ENCODE results near the gene SLC29A1. TPM values are rescaled to one million over a fixed set of nuclear protein-coding genes. Genes with fewer than 3 reads are reported as not detected.

The SLC29A1 gene
- total RNA-seq, 2 donors from 2014 or later = 18.5 to 58.9 TPM

GRCh38 chr6:44276667-44277640 is 53.6 kb downstream of the SLC29A1 start:
- Histone ChIP-seq H3K27ac (no peak overlapping the region), H3K4me1 (replicated peaks) (no peaks in the 10 kb centered on the region), H3K27me3 (replicated peaks; ENCODE audit: insufficient read depth) (peaks cover 5% of the 10 kb centered on the region), H3K36me3 (no peaks in the 10 kb centered on the region), H3K9me3 (no peaks in the 10 kb centered on the region), H3K4me3 (no peak overlapping the region)
- no peak for TF ChIP-seq POLR2A (IDR thresholded peaks at IDR 0.05)
- intact Hi-C loops (cut with DNase I) = no loop called here
- no peak for DNase-seq (ENCODE audit: low spot score)
- 85% methylated on average over 23 of the region's 23 CpGs for WGBS

- no peak for DNase-seq (ENCODE audit: low spot score)
- 79% methylated on average over 7 of the region's 7 CpGs for WGBS
- no peak overlapping the region for H3K4me3 ChIP-seq
- TF ChIP-seq POLR2AphosphoS5 (IDR thresholded peaks at IDR 0.05) (no peak), CTCF (IDR thresholded peaks at IDR 0.05) (no peak), POLR2A (IDR thresholded peaks at IDR 0.05) (no peak)
- H3K9me3 ChIP-seq = no peaks in the 10 kb centered on the region
- intact Hi-C loops (cut with DNase I) = no loop called here
- H3K27ac ChIP-seq = no peak overlapping the region
- H3K4me1 ChIP-seq (replicated peaks) = no peaks in the 10 kb centered on the region
- H3K36me3 ChIP-seq = no peaks in the 10 kb centered on the region
- peaks cover 5% of the 10 kb centered on the region for H3K27me3 ChIP-seq (replicated peaks; ENCODE audit: insufficient read depth)
These were observed 54.4 kb downstream of the SLC29A1 start for GRCh38 chr6:44277763-44278162.

DNA sequence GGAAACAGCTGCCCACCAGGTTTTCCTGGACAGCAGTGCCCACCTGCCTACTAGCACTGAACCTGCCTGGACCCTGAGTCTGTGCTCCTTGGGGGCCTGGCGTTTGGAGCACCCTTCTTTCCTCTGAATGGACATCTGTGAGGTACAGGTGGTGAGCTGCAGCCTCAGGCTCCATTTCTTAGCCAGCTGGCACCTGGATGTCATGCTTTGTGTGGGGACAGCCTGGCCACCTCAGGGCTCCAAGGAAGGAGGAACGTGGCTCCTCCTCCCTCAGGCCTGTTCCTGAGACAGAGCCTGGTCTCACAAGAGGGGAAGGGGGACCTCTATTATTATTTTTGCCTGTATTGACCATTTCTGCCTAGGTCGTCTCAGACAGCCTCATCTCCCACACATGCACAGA is 54.9 kb downstream of the SLC29A1 start:
- no peaks in the 10 kb centered on the region for H3K36me3 ChIP-seq
- peaks cover 5% of the 10 kb centered on the region for H3K27me3 ChIP-seq (replicated peaks; ENCODE audit: insufficient read depth)
- no peak overlapping the region for H3K4me3 ChIP-seq
- H3K9me3 ChIP-seq = no peaks in the 10 kb centered on the region
- no peak overlapping the region for H3K27ac ChIP-seq
- TF ChIP-seq POLR2AphosphoS5 (IDR thresholded peaks at IDR 0.05) = no peak
- no peak for TF ChIP-seq CTCF (IDR thresholded peaks at IDR 0.05)
- no peak for TF ChIP-seq POLR2A (IDR thresholded peaks at IDR 0.05)
- 71% methylated on average over 3 of the region's 3 CpGs for WGBS
- intact Hi-C loops (cut with DNase I) = no loop called here
- no peaks in the 10 kb centered on the region for H3K4me1 ChIP-seq (replicated peaks)
- DNase-seq (ENCODE audit: low spot score) = no peak

- TF ChIP-seq POLR2AphosphoS5 (IDR thresholded peaks at IDR 0.05) = no peak
- no peak for TF ChIP-seq CTCF (IDR thresholded peaks at IDR 0.05)
- no peak for TF ChIP-seq POLR2A (IDR thresholded peaks at IDR 0.05)
- intact Hi-C loops (cut with DNase I) = no loop called here
- H3K27ac ChIP-seq = no peak overlapping the region
- no peak overlapping the region for H3K4me3 ChIP-seq
- 64% methylated on average over 8 of the region's 9 CpGs for WGBS
- no peak for DNase-seq (ENCODE audit: low spot score)
- no peaks in the 10 kb centered on the region for H3K9me3 ChIP-seq
- H3K36me3 ChIP-seq = no peaks in the 10 kb centered on the region
- peaks cover 5% of the 10 kb centered on the region for H3K27me3 ChIP-seq (replicated peaks; ENCODE audit: insufficient read depth)
- no peaks in the 10 kb centered on the region for H3K4me1 ChIP-seq (replicated peaks)
These were observed 55.6 kb downstream of the SLC29A1 start for GRCh38 chr6:44278774-44279697.

MicroRNAs within 50 kb of the gene (microRNA counts, 767-probe panel; counts per million panel counts)
- 431 to 1,117 counts per million in 2 donors for microRNA hsa-miR-4647

Small RNA genes lying within 50 kb of the gene (small RNA-seq; reads per million reads assigned to genes)
- gene RN7SL811P = 0 reads per million in 2 donors

Other genes with a start within 250 kb of the SLC29A1 start
- 10 to 100 TPM; 35.7 to 48.1 TPM for gene MRPL14, start 96.1 kb upstream of the SLC29A1 start, total RNA-seq
- 100 to 1,000 TPM in 1 of 2 donors, 10 to 100 TPM in 1; 50.9 to 113 TPM for gene TMEM63B, start 96.0 kb upstream of the SLC29A1 start, total RNA-seq
- gene CAPN11, start 64.8 kb upstream of the SLC29A1 start, total RNA-seq = 1 to 10 TPM in 1 of 2 donors, not detected in 1; 5.9 TPM
- not detected for gene MYMX, start 6.7 kb upstream of the SLC29A1 start, total RNA-seq
- gene HSP90AB1, start 23.5 kb downstream of the SLC29A1 start, total RNA-seq = 100 to 1,000 TPM; 650 to 805 TPM
- 10 to 100 TPM; 44.5 to 59.9 TPM for gene SLC35B2, start 33.9 kb downstream of the SLC29A1 start, total RNA-seq
- gene NFKBIE, start 42.0 kb downstream of the SLC29A1 start, total RNA-seq = 10 to 100 TPM; 20.8 to 34.4 TPM
- 1 to 10 TPM in 1 of 2 donors, under 1 TPM in 1; 0.09 to 1.1 TPM for gene TMEM151B, start 46.9 kb downstream of the SLC29A1 start, total RNA-seq
- 10 to 100 TPM; 17.4 to 19.4 TPM for gene AARS2, start 89.8 kb downstream of the SLC29A1 start, total RNA-seq
- 1 to 10 TPM in 1 of 2 donors, not detected in 1; 2.0 TPM for gene SPATS1, start 119.1 kb downstream of the SLC29A1 start, total RNA-seq
- 10 to 100 TPM; 18.0 to 18.9 TPM for gene CDC5L, start 164.1 kb downstream of the SLC29A1 start, total RNA-seq

All from prostate gland (tissue), 2 donors.